K562 (cell line): ENCODE data around the gene CMBL. TPM values are rescaled to one million over a fixed set of nuclear protein-coding genes. Genes with fewer than 3 reads are reported as not detected.
A peak's percentile ranks its signal among the peaks of the same experiment; 100 is the strongest.

ENCODE experiments used
- ATAC-seq: fragments of 200-7000 bp; cut with Tn5 transposase; 3 replicates; pipeline ENCODE4 v1.9.1; 2020; ENCODE audit warnings: moderate library complexity
- BruUV-seq: library from RNA; stranded (reverse); fragments of 400-500 nt; replicated peaks from 2 replicates; lab custom pipeline; 2021; lab: Mats Ljungman, UMichigan
- CTCF ChIA-PET: fragments of 300-600 bp; formaldehyde crosslinking; extraction: SDS; loops from one replicate; lab custom pipeline; 2021; ENCODE audit warnings: low intra/inter-chr PET ratio; lab: Yijun Ruan, JAX
- POLR2A ChIA-PET: fragments of 300-600, 350-650 bp; sonication (Branson Sonifier 250); formaldehyde crosslinking; extraction: SDS; loops from one replicate; lab custom pipeline; 2021; ENCODE audit warnings: antibody characterized with exemption, inconsistent platforms; lab: Yijun Ruan, JAX
- DNase-seq, 4 experiments: peaks; one replicate each; pipeline versions ENCODE4 v3.0.0 to v3.0.0-alpha.2; 2011 to 2018; ENCODE audit warnings: low spot score in 3 of 4, mixed read lengths in 3 of 4; ENCODE audit errors: extremely low read depth in 1 of 4
- FAIRE-seq: peaks from 2 replicates; lab custom pipeline; 2011; peaks lifted over from hg19 to GRCh38; lab: Jason Lieb, UNC
- H2AFZ ChIP-seq: 2 replicates; pipeline ENCODE4 v1.6.0; 2011; ENCODE audit warnings: low read depth, low read length, control low read depth, inconsistent platforms
- H3K27ac ChIP-seq: fragments of 200-600 bp; 3 replicates; pipeline ENCODE4 v1.8.0; 2011; ENCODE audit warnings: low read depth, mild to moderate bottlenecking, control low read depth, inconsistent platforms, low read length, moderate library complexity, mixed read lengths; ENCODE audit errors: extremely low read depth
- H3K27me3 ChIP-seq, 2 experiments: fragments of 300-600 bp in 1 of 2; 2 replicates in 1 of 2; 3 replicates in 1 of 2; pipeline versions ENCODE4 v1.6.0 to v1.8.0; 2011; ENCODE audit warnings: inconsistent platforms in 2 of 2, low read length in 2 of 2, mild to moderate bottlenecking in 1 of 2, mixed read lengths in 1 of 2, moderate library complexity in 1 of 2; ENCODE audit not compliant: control insufficient read depth in 2 of 2, insufficient read depth in 2 of 2
- H3K36me3 ChIP-seq: fragments of 300-600 bp; 3 replicates; pipeline ENCODE4 v1.8.0; 2011; ENCODE audit warnings: mild to moderate bottlenecking, low read length, inconsistent platforms; ENCODE audit not compliant: control insufficient read depth, insufficient read depth
- H3K4me1 ChIP-seq, 2 experiments: fragments of 200-600 bp in 1 of 2; replicated peaks in 1 of 2; 2 replicates in 1 of 2; 3 replicates in 1 of 2; pipeline versions ENCODE4 v1.5.1 to v1.8.0; 2011; ENCODE audit warnings: inconsistent platforms in 2 of 2, low read length in 2 of 2, mild to moderate bottlenecking in 1 of 2, mixed read lengths in 1 of 2, moderate library complexity in 1 of 2; ENCODE audit not compliant: control insufficient read depth in 2 of 2, insufficient read depth in 2 of 2
- H3K4me2 ChIP-seq: 2 replicates; pipeline ENCODE4 v1.6.1; 2011; ENCODE audit warnings: low read length, control low read depth, inconsistent platforms, mixed read lengths; ENCODE audit not compliant: insufficient read depth
- H3K4me3 ChIP-seq: fragments of 200-600 bp; sonication (generic), shearing (Covaris generic); 2 replicates; pipeline ENCODE4 v1.5.1; 2016; ENCODE audit warnings: control low read depth, inconsistent platforms
- H3K79me2 ChIP-seq: fragments of 200-600 bp; 3 replicates; pipeline ENCODE4 v1.8.0; 2011; ENCODE audit warnings: low read length, inconsistent platforms; ENCODE audit not compliant: control insufficient read depth, insufficient read depth
- H3K9ac ChIP-seq, 2 experiments: 2 replicates each; pipeline versions ENCODE4 v1.6.0 to v1.6.1; 2011; ENCODE audit warnings: low read depth in 2 of 2, low read length in 2 of 2, control low read depth in 1 of 2, inconsistent platforms in 1 of 2, mild to moderate bottlenecking in 1 of 2, mixed read lengths in 1 of 2; ENCODE audit not compliant: insufficient read depth in 1 of 2
- H3K9me1 ChIP-seq: one replicate; pipeline ENCODE4 v1.6.0; 2011; ENCODE audit warnings: inconsistent platforms, mild to moderate bottlenecking, low read length, moderate library complexity; ENCODE audit not compliant: control insufficient read depth, insufficient read depth
- H3K9me3 ChIP-seq: replicated peaks from 2 replicates; pipeline ENCODE4 v1.5.1; 2011; ENCODE audit warnings: low read depth, low read length, inconsistent platforms; ENCODE audit not compliant: control insufficient read depth, insufficient read depth
- H4K20me1 ChIP-seq: replicated peaks from 2 replicates; pipeline ENCODE4 v1.6.1; 2011; ENCODE audit warnings: low read length, inconsistent platforms, mixed read lengths; ENCODE audit not compliant: control insufficient read depth, insufficient read depth
- ARNT ChIP-seq, 2 experiments: fragments of 450-650 bp; IDR thresholded peaks; 2 replicates each; pipeline ENCODE4 v1.6.1; 2016; ENCODE audit warnings: mild to moderate bottlenecking in 1 of 2
- KLF13 ChIP-seq: fragments of 450-650 bp; IDR thresholded peaks from 2 replicates; pipeline ENCODE4 v1.6.1; 2016; ENCODE audit warnings: missing genetic modification characterization, low read depth, mild to moderate bottlenecking, missing compliant biosample characterization, moderate library complexity, borderline replicate concordance
- NFYB ChIP-seq: IDR thresholded peaks from 2 replicates; pipeline ENCODE4 v1.6.1; 2011; ENCODE audit warnings: mild to moderate bottlenecking, moderate library complexity; ENCODE audit not compliant: insufficient read length; ENCODE audit errors: extremely low read depth
- PYGO2 ChIP-seq: fragments of 450-650 bp; IDR thresholded peaks from 2 replicates; pipeline ENCODE4 v1.6.1; 2016; ENCODE audit warnings: mild to moderate bottlenecking, missing genetic modification characterization, moderate library complexity, missing compliant biosample characterization
- SIN3A ChIP-seq, 2 experiments: fragments of 150-350 bp in 1 of 2; IDR thresholded peaks; 2 replicates each; pipeline ENCODE4 v1.6.1; 2011 to 2016; ENCODE audit warnings: borderline replicate concordance in 2 of 2, low read depth in 2 of 2, low read length in 2 of 2, mild to moderate bottlenecking in 2 of 2, moderate library complexity in 2 of 2; ENCODE audit not compliant: control insufficient read depth in 1 of 2
- WGBS: fragments of 100-300 bp; shearing (Covaris generic); methylation state at CpG from one replicate; pipeline ENCODE4 v1.1.6; 2016; ENCODE audit warnings: low coverage, mixed read lengths; ENCODE audit not compliant: insufficient coverage; ENCODE audit errors: missing lambda C conversion rate; 5-methylcytosine and 5-hydroxymethylcytosine counted together
- in situ Hi-C: fragments of 300-500 bp; cut with MboI; formaldehyde crosslinking; loops from 4 replicates; pipeline ENCODE4 v1.15.0; 2018; ENCODE audit warnings: inconsistent platforms, mixed read lengths
- intact Hi-C: fragments of 100-400 bp; cut with micrococcal nuclease; formaldehyde crosslinking; loops from 2 replicates; pipeline ENCODE4 v1.14.2; 2022
- polyA plus RNA-seq, 8 experiments: library from polyadenylated mRNA; depleted of rRNA in 4 of 8; stranded (reverse) in 5 of 8; unstranded in 3 of 8; fragments of >200 nt; fragmentation: Nextera tagmentation in 2 of 8; fragmentation: Illumina TruSeq in 1 of 8; extraction: Ambion mirVana in 2 of 8; extraction: Trizol in 1 of 8; gene quantifications; 2 replicates each; pipeline versions ENCODE4 v1.2.1 to v1.2.3, GENCODE V29; 2011 to 2014; ENCODE audit warnings: inconsistent platforms in 1 of 8, missing spikeins in 1 of 8
- total RNA-seq, 7 experiments: library from RNA; depleted of rRNA in 6 of 7; stranded (reverse); fragments of >200 nt in 6 of 7; fragmentation: Illumina TruSeq in 2 of 7; extraction: Trizol in 2 of 7; gene quantifications; 2 replicates each; pipeline versions ENCODE4 v1.2.1 to v1.2.3, GENCODE V29; 2011 to 2021; ENCODE audit warnings: low replicate concordance in 1 of 7
- TF ChIP-seq, protein P1 (sequence below), 2 experiments: fragments of 450-650 bp; formaldehyde crosslinking in 1 of 2; IDR thresholded peaks; 2 replicates each; pipeline versions ENCODE4 v1.4.0 to v1.6.1; 2014 to 2020; ENCODE audit warnings: mild to moderate bottlenecking in 2 of 2, borderline replicate concordance in 1 of 2, low read depth in 1 of 2

CMBL gene
- total and polyA plus RNA-seq, 9 of the 15 experiments (the other 6 are each of a cell fraction or from before 2014, with no cell fraction given), result 22.6 to 192 (median 71.1) TPM

DNA sequence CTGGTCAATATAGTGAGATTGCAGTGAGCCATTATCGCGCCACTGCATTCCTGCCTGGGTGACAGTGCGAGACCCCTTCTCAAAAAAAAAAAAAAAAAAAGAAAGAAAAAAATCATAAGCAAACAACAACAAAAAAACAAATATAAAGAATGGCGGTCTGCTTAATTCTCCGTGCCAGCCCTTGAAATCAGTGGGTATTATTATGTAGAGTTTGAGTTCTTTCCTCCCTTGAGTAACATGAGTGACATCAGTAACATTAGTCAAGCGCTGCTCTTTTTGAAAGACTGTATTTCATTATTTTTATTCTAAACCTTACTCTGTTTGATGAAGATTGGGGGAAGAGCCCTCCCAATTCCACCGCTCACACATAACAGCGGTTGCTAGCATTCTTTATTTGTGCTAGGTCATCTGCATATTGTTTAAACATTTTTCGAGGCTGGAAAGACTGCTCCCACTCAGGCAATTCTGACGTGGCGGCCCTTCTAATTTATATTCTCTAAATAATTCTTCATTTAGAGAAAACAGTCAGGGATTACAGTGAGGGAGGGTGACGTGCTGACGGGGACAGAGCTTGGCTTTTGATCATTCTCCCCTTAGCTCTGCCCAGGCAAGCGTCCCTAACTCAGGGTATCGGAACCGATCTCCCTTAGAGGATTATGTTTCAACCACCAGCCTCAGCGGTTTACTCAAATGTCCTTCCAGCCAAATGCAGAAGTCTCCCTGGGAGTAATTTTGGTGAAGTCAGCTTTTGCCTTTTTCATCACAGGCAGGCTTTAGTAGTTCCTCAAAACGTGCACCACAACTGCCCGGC, 44.9 kb upstream of the CMBL start:
- Histone ChIP-seq H3K4me1 (peaks cover 22 to 29% of the 10 kb centered on the region in 2 experiments), H3K4me2 (peak overlapping the region; percentile 95), H3K4me3 (peak overlapping the region; percentile 60), H3K79me2 (peaks cover 65% of the 10 kb centered on the region), H2AFZ (peak overlapping the region; percentile 86), H3K27ac (peak overlapping the region; percentile 96), H3K36me3 (peaks cover 15% of the 10 kb centered on the region; the same call in 2 of the 3 replicates), H4K20me1 (peaks cover 27% of the 10 kb centered on the region), H3K9me3 (no peaks in the 10 kb centered on the region), H3K9me1 (no peaks in the 10 kb centered on the region), H3K9ac (peak overlapping the region; percentile 93 to 97), H3K27me3 (no peaks in the 10 kb centered on the region)
- FAIRE-seq, result peak; percentile 57
- DNase-seq, result peak in 2 of 4 experiments; percentile 48 to 75
- no TSS peak for BruUV-seq
- in situ Hi-C loops (no loop called here), intact Hi-C loops (loop anchor here (1.0 to 10.0 kb wide), 5 partner anchors 13 to 152 kb away; partner anchors contain the start of gene CCT5)
- CTCF ChIA-PET, result interaction anchor here (0.6 kb wide), 1 partner anchor 27 kb away, joined by 4 read pairs; no protein-coding TSS in a partner anchor
- peak; percentile 40 for ATAC-seq
- 4% methylated on average over 19 of the region's 19 CpGs for WGBS
- POLR2A ChIA-PET, result interaction anchor here (0.5 to 4.0 kb wide), 25 partner anchors 9 to 126 kb away, joined by 3 to 38 read pairs (median 6); partner anchors contain the start of genes ATPSCKMT and CCT5
- TF ChIP-seq NFYB, result no peak
- no peak for TF ChIP-seq PYGO2
- peak in 1 of 2 experiments; percentile 15; a peak in 1 of 4 replicates for TF ChIP-seq SIN3A (IDR thresholded peaks at IDR 0.05; ENCODE audit: borderline replicate concordance in 2 of 2, control insufficient read depth in 1 of 2, low read depth in 2 of 2, low read length in 2 of 2)
- TF ChIP-seq ARNT (IDR thresholded peaks at IDR 0.05), result peak in 1 of 2 experiments; percentile 16; a peak in 1 of 4 replicates
- TF ChIP-seq, protein P1, sequence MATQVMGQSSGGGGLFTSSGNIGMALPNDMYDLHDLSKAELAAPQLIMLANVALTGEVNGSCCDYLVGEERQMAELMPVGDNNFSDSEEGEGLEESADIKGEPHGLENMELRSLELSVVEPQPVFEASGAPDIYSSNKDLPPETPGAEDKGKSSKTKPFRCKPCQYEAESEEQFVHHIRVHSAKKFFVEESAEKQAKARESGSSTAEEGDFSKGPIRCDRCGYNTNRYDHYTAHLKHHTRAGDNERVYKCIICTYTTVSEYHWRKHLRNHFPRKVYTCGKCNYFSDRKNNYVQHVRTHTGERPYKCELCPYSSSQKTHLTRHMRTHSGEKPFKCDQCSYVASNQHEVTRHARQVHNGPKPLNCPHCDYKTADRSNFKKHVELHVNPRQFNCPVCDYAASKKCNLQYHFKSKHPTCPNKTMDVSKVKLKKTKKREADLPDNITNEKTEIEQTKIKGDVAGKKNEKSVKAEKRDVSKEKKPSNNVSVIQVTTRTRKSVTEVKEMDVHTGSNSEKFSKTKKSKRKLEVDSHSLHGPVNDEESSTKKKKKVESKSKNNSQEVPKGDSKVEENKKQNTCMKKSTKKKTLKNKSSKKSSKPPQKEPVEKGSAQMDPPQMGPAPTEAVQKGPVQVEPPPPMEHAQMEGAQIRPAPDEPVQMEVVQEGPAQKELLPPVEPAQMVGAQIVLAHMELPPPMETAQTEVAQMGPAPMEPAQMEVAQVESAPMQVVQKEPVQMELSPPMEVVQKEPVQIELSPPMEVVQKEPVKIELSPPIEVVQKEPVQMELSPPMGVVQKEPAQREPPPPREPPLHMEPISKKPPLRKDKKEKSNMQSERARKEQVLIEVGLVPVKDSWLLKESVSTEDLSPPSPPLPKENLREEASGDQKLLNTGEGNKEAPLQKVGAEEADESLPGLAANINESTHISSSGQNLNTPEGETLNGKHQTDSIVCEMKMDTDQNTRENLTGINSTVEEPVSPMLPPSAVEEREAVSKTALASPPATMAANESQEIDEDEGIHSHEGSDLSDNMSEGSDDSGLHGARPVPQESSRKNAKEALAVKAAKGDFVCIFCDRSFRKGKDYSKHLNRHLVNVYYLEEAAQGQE (IDR thresholded peaks at IDR 0.05; ENCODE audit: borderline replicate concordance), result peak; percentile 40; the same call in 1 of the 2 replicates
- TF ChIP-seq, protein P1 (CRISPR knock-in tag; IDR thresholded peaks at IDR 0.05; ENCODE audit: low read depth), result no peak
- TF ChIP-seq KLF13, result no peak
